ENCODE results near the gene GALNT9.
"Not testable (repeated sequence)": the region's sequence is repeated elsewhere in the genome, so short reads cannot be mapped to it uniquely, and the experiment has no call there.

The GALNT9 gene

DNA sequence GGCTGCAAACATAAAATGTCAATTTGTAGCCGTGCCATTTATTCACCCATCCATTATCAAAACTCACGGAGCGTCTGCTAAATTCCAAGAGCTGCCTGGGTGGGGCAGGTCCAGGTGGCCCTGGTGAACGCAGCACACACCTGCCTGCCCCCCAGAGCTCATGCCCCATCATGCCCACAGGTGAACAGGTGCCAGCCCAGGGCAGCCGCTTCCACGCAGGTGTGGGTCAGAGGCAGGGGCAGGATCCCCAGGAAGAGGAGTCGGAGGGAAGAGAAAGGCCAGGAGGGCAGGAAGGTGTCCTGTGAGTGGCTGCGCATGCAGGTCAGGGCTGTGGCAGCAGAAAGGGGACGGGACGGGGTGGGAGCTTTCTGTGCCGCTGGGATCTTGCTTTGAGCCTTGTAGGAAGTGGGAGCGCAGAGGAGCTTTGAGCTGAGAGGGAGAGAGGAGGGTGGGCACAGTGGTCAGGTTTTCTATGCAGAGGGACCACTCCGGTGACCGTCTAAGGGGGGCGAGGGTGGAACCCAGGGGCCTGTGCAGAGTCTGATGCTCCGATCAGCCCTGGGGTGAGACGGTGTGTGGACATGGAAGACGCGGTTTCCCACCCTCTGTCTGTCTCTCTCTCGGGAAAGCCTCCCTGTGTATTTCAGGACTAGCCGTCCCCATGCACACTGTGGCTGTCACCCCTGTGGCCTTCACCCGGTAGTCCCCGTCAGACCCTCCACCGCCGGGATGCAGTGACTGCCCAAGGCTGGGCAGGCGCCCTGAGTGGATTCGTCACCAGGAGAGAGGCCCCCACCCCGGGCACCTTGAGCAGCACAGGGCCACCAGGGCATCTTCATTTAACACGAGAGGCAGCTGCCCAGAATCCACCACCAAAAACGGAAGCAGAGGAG lies 26.7 kb downstream of the GALNT9 start:
- no peak overlapping the region for H3K4me3 ChIP-seq
- no peak for DNase-seq (ENCODE audit: low spot score)
- no peak overlapping the region for H3K27ac ChIP-seq
- TF ChIP-seq CTCF (IDR thresholded peaks at IDR 0.05), result no peak

GRCh38 chr12:132300789-132301722 lies 28.3 kb downstream of the GALNT9 start:
- no peak for TF ChIP-seq CTCF (IDR thresholded peaks at IDR 0.05)
- Histone ChIP-seq H3K27ac (no peak overlapping the region), H3K4me3 (no peak overlapping the region)
- DNase-seq (ENCODE audit: low spot score), result no peak

DNA sequence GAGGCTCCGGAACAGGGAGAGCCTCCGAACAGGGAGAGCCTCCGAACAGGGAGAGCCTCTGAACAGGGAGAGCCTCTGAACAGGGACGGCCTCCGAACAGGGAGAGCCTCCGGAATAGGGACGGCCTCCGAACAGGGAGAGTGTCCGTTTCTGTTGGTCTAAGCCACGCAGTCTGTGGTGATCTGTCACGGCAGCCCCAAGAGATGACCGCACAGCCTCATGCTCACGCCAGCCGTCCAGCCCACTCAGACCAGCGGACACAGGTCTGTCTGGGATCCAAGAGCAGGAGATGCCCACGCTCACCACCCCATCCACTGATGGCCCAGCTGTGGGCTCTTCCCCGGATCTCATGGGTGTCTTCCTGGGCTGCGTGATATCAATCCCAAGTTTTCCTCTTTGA lies 33.3 kb downstream of the GALNT9 start:
- no peak overlapping the region for H3K27ac ChIP-seq
- TF ChIP-seq CTCF (IDR thresholded peaks at IDR 0.05), result no peak
- no peak for DNase-seq (ENCODE audit: low spot score)
- no peak overlapping the region for H3K4me3 ChIP-seq

DNA sequence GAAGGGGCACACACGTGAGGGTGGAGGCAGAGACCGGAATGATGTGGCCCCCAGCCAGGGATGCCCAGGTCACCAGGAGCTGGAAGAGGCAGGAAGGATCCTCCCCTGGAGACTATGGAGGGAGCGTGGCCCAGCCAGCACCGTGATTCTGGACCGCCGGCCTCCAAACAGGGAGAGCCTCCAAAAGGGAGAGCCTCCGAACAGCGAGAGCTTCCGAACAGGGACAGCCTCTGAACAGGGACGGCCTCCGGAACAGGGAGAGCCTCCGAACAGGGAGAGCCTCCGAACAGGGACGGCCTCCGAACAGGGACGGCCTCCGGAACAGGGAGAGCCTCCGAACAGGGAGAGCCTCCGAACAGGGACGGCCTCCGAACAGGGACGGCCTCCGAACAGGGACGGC lies 33.8 kb downstream of the GALNT9 start:
- DNase-seq (ENCODE audit: low spot score); H3K4me3 ChIP-seq; H3K27ac ChIP-seq: not testable (repeated sequence)

DNA sequence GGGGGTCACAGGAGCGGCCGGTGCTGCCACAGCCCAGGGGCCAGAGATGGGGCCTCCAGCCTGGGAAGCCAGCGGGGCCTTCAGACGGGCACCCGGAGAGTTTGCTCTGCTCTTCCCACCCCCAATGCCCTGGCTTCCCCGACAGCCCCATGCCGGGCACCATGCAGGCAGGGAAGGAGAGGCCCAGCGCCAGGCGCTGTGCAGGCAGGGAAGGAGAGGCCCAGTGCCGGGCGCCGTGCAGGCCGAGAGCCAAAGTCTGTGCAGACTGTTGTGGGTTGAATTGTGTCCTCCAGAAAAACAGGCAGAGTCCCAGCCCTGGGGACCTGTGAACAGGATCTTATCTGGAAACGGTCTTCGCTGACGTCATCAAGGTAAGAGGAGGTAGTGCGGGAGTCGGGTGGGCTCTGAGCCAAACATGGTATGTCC lies 34.3 kb downstream of the GALNT9 start:
- Histone ChIP-seq H3K27ac (no peak overlapping the region), H3K4me3 (no peak overlapping the region)
- no peak for DNase-seq (ENCODE audit: low spot score)
- TF ChIP-seq CTCF (IDR thresholded peaks at IDR 0.05), result no peak

DNA sequence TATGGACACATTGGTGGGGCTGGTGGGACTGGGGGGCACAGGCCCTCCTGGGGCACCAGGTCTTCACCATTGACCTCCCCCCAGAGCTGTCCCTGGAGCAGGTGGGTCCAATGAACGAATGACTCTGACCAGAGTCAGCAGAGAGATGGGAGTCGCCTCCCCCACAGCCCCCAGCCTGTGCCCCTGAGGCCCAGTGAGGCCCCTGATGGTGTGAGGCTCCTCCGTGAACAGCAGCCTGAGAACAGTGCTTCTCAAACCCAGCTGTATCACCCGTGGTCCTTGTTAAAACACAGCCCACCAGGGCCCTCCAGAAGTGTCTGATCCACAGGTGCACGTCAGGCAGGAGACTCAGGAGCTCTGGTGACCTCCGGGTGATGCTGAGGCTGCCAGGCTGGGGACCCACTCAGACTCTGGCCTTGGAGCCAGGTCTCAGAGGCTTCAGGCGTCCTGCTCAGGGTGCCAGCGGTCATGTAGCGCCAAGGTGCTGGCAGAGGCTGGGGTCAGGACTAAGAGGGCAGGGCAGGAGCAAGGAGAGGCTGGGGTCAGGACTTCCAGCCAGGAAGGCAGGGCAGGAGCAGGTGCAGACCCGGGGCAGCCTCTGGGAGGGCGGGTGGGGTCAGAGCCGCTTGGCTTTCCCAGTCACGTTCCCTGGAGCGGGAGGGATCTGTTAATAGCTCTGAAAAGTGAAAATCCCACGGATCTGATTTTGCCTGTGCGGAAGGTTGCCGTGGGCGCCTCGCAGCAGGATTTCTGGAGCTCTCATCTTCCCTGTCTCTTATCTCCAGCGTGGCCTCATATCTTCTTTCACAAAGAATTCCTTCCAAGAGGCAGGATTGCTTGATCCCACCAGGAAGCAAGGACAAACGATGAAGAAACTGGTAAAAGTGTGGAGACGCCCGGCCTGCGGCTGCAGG lies 35.0 kb downstream of the GALNT9 start:
- no peak overlapping the region for H3K27ac ChIP-seq
- TF ChIP-seq CTCF (IDR thresholded peaks at IDR 0.05), result no peak
- no peak overlapping the region for H3K4me3 ChIP-seq
- no peak for DNase-seq (ENCODE audit: low spot score)
